Activated CD8-positive, alpha-beta memory T cell treated with anti-CD3 and anti-CD28 coated beads, Interleukin-2, amount 50 U/mL, for 4 hours (primary cell): ENCODE results near the gene PPBP.

Experiments used
- DNase-seq: peaks from one replicate; pipeline ENCODE4 v3.0.0-alpha.2; 2020

Gene PPBP

DNA sequence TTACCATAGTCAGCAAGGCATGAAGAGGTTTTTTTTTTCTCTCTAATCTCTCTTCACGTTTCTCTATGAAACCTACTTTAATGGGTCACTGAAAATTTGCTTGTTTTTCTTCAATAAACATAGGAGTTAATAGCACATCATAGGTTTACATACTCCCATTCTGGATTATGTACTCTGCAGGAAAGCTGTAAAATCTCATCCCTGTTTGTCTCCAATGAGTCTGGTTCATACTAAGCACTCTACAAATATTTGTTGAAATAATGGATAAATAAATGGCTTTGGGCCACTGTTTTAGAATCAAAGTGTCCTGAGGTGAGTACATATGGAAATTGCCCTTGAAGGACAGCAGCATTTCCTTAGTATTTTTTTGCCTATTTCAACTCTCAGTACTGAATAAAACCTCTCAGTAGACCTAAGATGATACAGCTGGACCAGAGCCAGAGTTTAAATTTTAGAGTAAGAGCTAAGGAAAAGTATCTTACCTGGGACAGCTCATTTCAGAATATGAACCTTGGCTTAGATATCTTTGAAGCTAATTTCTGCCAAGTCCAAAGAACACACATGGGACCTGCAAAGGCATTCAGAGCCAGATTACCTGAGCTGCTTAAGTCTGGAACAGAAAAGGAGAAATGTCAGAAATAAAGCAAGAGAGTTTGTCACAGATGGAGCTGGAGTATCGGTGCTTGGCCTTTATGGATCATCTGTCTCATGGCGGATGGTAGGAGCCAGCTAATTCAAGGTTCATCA lies 40.6 kb downstream of the PPBP start:
- DNase-seq: no peak

- DNase-seq: no peak
These were observed 42.1 kb downstream of the PPBP start for GRCh38 chr4:73945674-73946449.

DNA sequence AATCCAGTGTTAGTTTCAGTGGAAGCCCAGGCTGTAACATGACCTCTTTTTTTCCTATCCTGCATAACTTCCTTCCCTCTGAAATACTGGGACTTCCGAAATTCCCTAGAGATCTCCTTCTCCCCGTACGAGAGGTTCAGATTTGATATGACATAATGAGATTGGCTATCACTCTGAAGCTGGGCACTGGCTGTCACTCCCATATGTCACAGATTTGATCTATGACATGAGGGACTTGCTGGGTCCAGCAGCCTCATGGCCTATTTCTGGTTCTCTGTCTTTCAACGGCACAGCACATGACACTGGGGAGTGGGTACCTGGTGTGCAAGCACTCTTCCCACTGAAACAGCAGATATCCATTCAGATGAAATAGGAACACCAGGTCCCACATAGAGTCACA lies 42.9 kb downstream of the PPBP start:
- no peak for DNase-seq

DNA sequence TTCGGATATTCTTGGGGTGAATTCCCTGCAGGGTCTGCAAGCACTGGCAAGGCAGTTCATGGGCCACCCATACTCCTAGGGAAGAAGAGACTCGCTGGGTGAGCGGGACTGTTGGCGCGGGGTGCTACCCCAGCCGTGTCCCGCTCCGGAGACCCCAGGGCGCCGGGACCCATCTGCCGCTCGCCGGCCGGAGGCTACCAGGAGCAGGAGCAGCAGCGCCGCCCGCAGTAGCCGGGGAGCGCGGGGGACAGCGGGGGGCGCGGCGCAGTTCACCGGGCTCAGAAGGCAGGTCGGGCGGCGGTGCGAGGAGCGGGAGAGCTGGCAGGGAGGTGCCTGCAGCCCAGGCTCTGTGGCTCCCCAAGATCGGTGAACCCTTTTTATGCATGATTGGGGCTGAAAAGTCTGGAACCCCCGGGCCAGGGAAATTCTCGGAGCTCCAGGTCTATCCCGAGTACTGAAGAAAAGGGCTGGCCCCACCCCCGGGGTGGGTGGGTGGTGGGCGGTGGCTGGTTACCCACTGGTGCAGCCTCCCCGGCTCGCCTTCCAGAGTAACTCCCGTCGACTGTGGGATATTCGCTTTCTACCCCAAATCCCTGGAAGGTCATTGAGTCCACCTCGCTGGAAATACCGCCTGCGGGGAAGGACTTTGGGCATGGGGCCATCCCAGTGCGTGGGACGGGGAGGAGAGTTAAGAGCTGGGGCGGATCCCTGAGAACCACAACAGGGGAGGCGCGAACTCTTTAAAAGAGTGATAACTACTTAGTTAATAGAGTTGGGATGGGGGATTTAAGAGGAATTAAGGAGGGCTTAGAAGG lies 43.7 kb downstream of the PPBP start:
- DNase-seq: no peak

GRCh38 chr4:73943555-73943954 lies 44.4 kb downstream of the PPBP start:
- no peak for DNase-seq

GRCh38 chr4:73936969-73937368 lies 51.0 kb downstream of the PPBP start:
- no peak for DNase-seq
